ENCODE data around the gene ABCC1.

The ABCC1 gene

GRCh38 chr16:16005721-16006120 is 56.3 kb downstream of the ABCC1 start:
- no peak overlapping the region for H3K4me3 ChIP-seq (ENCODE audit: low read depth, low read length)
- no peak for TF ChIP-seq POLR2A (IDR thresholded peaks at IDR 0.05; ENCODE audit: extremely low read depth, insufficient read length)
- TF ChIP-seq, protein P1, sequence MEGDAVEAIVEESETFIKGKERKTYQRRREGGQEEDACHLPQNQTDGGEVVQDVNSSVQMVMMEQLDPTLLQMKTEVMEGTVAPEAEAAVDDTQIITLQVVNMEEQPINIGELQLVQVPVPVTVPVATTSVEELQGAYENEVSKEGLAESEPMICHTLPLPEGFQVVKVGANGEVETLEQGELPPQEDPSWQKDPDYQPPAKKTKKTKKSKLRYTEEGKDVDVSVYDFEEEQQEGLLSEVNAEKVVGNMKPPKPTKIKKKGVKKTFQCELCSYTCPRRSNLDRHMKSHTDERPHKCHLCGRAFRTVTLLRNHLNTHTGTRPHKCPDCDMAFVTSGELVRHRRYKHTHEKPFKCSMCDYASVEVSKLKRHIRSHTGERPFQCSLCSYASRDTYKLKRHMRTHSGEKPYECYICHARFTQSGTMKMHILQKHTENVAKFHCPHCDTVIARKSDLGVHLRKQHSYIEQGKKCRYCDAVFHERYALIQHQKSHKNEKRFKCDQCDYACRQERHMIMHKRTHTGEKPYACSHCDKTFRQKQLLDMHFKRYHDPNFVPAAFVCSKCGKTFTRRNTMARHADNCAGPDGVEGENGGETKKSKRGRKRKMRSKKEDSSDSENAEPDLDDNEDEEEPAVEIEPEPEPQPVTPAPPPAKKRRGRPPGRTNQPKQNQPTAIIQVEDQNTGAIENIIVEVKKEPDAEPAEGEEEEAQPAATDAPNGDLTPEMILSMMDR (IDR thresholded peaks at IDR 0.05; ENCODE audit: low read depth, low read length), result no peak
- TF ChIP-seq MYC (IDR thresholded peaks at IDR 0.05; ENCODE audit: low read depth, low read length), result no peak
- TF ChIP-seq, protein P2, sequence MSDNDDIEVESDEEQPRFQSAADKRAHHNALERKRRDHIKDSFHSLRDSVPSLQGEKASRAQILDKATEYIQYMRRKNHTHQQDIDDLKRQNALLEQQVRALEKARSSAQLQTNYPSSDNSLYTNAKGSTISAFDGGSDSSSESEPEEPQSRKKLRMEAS (IDR thresholded peaks at IDR 0.05; ENCODE audit: low read depth, low read length), result no peak
- no peak for DNase-seq (ENCODE audit: low read depth)

DNA sequence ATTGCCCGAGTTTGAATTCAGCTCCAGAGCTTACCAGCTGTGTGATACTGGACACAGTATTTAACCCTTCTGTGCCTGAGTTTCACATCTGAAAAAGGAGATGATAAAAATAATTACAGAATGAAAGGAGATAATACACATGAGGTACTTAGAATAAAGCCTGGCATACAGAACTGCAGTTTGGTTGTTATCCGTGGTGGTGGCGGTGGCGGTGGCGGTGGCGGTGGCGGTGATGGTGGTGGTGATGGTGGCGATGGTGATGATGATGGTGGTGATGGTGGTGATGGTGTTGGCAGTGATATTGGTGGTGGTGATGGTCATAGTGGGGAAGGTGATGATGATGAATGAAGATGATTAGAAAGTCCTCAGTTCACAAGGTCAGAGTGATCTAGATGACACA is 57.2 kb downstream of the ABCC1 start:
- DNase-seq (ENCODE audit: low read depth), result no peak
- TF ChIP-seq, protein P2 (IDR thresholded peaks at IDR 0.05; ENCODE audit: low read depth, low read length), result no peak
- TF ChIP-seq POLR2A (IDR thresholded peaks at IDR 0.05; ENCODE audit: extremely low read depth, insufficient read length) (no peak), MYC (IDR thresholded peaks at IDR 0.05; ENCODE audit: low read depth, low read length) (no peak)
- TF ChIP-seq, protein P1 (IDR thresholded peaks at IDR 0.05; ENCODE audit: low read depth, low read length), result no peak
- no peak overlapping the region for H3K4me3 ChIP-seq (ENCODE audit: low read depth, low read length)

DNA sequence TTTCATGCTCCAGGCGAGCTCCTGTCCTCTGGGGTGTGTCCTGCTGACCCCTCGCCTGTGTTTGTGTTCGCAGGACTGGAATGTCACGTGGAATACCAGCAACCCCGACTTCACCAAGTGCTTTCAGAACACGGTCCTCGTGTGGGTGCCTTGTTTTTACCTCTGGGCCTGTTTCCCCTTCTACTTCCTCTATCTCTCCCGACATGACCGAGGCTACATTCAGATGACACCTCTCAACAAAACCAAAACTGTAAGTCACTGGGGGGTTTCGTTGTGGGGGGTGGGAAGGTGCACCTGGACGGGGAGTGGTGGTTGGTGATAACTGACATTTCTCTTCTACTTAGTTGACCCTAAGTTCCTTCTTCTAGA is 58.3 kb downstream of the ABCC1 start:
- TF ChIP-seq, protein P2 (IDR thresholded peaks at IDR 0.05; ENCODE audit: low read depth, low read length), result no peak
- TF ChIP-seq MYC (IDR thresholded peaks at IDR 0.05; ENCODE audit: low read depth, low read length), result no peak
- no peak for TF ChIP-seq POLR2A (IDR thresholded peaks at IDR 0.05; ENCODE audit: extremely low read depth, insufficient read length)
- TF ChIP-seq, protein P1 (IDR thresholded peaks at IDR 0.05; ENCODE audit: low read depth, low read length), result no peak
- no peak overlapping the region for H3K4me3 ChIP-seq (ENCODE audit: low read depth, low read length)
- DNase-seq (ENCODE audit: low read depth), result no peak

GRCh38 chr16:16008666-16009065 is 59.2 kb downstream of the ABCC1 start:
- TF ChIP-seq, protein P1 (IDR thresholded peaks at IDR 0.05; ENCODE audit: low read depth, low read length), result no peak
- TF ChIP-seq POLR2A (IDR thresholded peaks at IDR 0.05; ENCODE audit: extremely low read depth, insufficient read length), result no peak
- no peak for DNase-seq (ENCODE audit: low read depth)
- no peak overlapping the region for H3K4me3 ChIP-seq (ENCODE audit: low read depth, low read length)

DNA sequence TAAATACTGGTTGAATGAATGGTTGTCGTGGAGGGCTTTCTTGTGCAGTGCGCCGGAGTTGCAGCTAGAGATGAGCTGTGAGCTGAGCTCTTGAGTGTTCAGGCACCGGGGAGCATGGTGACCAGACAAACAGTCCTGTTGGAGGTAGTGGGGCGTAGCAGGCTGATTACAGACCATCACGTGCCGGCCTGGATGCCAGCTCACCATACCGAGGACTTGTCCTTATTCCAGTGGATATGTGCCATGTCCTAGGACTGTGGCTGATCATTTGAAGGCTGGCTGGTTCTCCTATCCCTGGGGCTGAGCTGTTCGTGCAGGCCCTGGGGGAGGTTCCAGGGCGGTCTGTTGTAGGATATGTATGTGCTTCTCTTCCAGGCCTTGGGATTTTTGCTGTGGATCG is 60.0 kb downstream of the ABCC1 start:
- DNase-seq (ENCODE audit: low read depth), result no peak
- H3K4me3 ChIP-seq (ENCODE audit: low read depth, low read length), result no peak overlapping the region

More for the DNA sequence above, 60.0 kb downstream of the ABCC1 start:
- TF ChIP-seq, protein P1 (IDR thresholded peaks at IDR 0.05; ENCODE audit: low read depth, low read length), result no peak
- no peak for TF ChIP-seq POLR2A (IDR thresholded peaks at IDR 0.05; ENCODE audit: extremely low read depth, insufficient read length)
- TF ChIP-seq, protein P2 (IDR thresholded peaks at IDR 0.05; ENCODE audit: low read depth, low read length), result no peak
- TF ChIP-seq MYC (IDR thresholded peaks at IDR 0.05; ENCODE audit: low read depth, low read length), result no peak
